GM11168 (cell line): ENCODE data around the gene PCDHGC5.

Source experiments
- in situ Hi-C: fragments of 300-500 bp; cut with MboI; formaldehyde crosslinking; loops from one replicate; pipeline ENCODE4 v1.12.0; 2022; ENCODE audit warnings: low sequenced_read_pairs; ENCODE audit not compliant: unreplicated experiment

PCDHGC5 gene

DNA sequence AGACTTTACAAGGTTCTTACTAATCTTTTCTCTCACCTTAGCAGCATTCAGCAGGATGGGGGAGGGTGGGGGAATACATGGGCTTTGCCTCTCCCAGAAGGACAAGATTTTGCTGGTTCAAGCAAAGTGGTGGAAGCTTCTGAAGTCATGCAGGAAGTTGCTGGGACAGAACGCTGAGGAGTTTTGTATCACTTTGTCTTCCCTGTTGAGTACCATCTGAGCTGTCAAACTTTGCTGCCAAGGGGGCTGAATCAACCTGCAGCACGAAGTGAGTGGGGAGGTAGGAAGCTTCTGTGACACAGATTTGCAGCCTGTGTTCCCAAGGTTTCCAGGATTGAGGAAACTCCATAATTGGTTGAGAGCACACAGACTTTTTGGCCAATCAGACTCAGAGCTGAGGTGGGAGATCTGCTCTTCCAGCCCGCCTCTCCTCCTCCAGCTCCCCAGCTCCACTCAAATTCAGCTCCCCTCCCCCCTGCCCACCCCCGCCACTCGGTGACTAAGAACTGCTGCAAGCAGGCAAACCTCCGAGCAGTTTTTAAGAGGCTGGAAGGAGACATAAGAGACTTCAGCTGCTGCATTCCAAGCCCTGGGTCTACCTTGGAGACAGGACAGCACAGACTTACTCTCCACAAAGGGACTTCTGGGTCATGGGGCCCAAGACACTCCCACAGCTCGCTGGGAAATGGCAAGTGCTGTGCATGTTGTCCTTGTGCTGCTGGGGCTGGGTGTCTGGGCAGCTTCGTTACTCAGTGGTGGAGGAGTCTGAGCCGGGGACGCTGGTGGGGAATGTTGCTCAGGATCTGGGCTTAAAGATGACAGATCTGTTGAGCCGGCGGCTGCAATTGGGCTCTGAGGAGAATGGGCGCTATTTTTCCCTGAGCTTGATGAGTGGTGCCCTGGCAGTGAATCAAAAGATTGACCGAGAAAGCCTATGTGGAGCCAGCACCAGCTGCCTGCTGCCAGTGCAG, at the start of gene PCDHGC5:
PCDHGC5 (plus strand) TSS at position 491 of the 971 bp plus-strand sequence; CDS start at position 651, 160 bp downstream.
- in situ Hi-C loops: no loop called here

DNA sequence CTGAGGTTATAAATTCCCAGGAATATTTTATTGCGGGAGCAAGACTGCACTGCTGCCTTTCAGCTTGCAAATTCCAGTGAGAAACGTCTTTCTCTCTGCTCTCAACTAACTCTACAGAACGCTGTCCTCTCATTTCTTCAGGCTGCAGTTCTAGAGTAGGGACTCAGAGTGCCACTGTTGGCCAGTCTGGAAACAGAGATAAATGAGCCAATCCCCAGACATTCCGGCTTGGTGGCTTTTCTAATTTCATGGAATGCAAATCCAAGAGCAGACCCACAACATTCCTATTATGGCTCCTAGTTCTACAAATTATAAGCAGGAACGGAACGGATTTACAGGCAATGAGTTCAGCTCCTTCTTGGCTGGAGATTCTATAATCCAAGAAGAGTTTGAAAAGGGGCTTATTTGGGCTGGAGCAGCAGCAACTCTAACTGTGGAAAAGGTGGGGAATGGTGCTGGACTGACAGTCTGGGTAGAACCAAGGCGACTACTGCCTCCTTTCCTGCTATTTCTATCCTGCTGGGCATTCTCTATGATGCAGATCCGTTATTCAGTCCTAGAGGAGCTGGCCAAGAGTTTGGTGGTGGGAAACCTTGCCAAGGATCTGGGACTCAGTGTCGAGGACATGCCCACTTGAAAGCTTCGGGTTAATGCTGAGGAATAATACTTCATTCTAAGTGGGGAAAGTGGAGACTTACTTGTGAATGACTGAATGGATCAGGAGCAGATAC, 49.3 kb upstream of the PCDHGC5 start:
- in situ Hi-C loops: no loop called here

DNA sequence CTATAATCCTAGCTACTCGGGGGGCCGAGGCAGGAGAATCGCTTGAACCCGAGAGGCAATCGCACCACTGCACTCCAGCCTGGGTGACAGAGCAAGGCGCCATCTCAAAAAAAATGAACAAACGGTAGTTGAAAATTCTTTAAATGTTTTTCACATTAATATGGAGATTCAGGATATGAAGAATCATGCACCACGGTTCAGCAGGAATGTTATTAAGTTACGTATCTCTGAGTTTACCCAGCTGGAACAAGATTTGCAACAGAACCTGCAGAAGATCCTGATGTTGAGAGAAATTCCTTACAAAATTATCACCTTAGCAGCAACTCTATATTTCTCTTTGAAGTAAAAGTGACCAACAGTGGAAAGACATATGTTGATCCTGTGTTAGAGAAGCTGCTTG, 48.5 kb upstream of the PCDHGC5 start:
- in situ Hi-C loops: no loop called here

DNA sequence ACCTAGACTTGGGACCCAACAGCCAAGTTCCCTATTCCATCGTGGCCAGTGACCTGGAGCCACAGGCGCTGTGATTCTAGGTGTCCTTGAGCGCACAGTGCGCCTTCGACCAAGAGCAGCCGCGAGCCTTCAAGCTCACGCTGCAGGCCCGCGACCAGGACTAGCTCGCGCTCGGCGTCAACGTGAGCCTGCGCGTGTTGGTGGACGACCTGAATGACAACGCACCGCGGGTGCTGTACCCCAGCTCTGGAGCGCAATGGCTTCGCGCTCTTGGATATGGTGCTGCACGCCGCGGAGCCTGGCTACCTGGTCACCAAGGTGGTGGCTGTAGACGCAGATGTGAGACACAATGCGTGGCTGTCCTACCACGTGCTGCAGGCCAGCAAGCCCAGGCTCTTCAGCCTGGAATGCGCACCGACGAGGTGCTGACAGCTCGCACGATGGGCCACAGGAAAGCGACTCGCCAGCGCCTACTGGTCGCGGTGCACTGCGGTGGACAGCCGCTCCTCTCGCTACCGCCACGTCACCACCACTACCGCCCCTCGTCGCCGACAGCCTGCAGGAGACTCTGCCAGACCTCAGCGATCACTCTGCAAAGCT, 47.2 kb upstream of the PCDHGC5 start:
- in situ Hi-C loops: no loop called here

DNA sequence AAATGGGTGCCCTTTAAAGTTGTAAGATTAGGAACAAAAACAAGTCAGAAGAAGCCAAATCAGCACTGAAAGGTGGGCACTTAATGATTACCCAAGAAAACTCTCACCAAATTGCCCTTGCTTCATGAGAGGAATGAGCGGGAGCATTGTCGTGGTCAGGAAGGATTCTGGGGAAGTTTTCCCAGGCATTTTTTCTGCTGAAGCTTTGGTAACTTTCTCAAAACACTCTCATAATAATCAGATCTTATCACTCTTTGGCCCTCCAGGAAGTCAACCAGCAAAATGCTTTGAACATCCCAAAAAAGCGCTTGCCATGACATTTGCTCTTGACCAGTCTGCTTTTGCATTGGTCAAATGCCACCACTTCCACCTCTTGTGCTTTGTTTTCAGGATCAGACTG, 23.5 kb upstream of the PCDHGC5 start:
- in situ Hi-C loops: no loop called here

DNA sequence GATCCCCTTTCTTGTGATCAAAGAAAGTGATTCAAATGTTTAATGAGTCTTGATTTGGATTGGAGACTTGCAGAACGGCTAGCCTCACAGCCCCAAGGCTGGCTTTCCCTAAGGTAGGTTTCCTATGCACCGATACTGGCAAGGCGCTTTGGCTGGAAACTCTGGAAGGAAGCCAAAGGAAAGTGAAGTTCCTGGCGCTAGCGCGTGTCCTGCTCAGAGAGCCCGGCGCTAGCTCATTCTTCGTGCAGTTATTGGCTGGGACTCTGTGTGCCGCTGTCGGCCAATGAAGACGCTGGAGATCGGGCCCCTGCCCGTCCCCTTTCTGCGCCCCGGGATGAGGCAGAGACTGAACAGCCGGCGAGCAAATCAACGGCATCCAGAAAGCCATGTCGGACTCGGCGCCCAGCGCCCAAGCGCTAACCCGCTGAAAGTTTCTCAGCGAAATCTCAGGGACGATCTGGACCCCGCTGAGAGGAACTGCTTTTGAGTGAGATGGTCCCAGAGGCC, 13.2 kb upstream of the PCDHGC5 start, which contains the start of gene PCDHGC3:
PCDHGC3 (plus strand) TSS at position 342 of the 507 bp plus-strand sequence; CDS start at position 493, 151 bp downstream.
- in situ Hi-C loops: no loop called here

DNA sequence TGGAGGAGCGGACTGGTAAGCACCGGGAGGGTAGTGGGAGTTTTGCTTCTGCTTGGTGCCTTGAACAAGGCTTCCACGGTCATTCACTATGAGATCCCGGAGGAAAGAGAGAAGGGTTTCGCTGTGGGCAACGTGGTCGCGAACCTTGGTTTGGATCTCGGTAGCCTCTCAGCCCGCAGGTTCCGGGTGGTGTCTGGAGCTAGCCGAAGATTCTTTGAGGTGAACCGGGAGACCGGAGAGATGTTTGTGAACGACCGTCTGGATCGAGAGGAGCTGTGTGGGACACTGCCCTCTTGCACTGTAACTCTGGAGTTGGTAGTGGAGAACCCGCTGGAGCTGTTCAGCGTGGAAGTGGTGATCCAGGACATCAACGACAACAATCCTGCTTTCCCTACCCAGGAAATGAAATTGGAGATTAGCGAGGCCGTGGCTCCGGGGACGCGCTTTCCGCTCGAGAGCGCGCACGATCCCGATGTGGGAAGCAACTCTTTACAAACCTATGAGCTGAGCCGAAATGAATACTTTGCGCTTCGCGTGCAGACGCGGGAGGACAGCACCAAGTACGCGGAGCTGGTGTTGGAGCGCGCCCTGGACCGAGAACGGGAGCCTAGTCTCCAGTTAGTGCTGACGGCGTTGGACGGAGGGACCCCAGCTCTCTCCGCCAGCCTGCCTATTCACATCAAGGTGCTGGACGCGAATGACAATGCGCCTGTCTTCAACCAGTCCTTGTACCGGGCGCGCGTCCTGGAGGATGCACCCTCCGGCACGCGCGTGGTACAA, 12.6 kb upstream of the PCDHGC5 start:
- in situ Hi-C loops: no loop called here

DNA sequence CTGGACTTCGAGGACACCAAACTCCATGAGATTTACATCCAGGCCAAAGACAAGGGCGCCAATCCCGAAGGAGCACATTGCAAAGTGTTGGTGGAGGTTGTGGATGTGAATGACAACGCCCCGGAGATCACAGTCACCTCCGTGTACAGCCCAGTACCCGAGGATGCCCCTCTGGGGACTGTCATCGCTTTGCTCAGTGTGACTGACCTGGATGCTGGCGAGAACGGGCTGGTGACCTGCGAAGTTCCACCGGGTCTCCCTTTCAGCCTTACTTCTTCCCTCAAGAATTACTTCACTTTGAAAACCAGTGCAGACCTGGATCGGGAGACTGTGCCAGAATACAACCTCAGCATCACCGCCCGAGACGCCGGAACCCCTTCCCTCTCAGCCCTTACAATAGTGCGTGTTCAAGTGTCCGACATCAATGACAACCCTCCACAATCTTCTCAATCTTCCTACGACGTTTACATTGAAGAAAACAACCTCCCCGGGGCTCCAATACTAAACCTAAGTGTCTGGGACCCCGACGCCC, 11.8 kb upstream of the PCDHGC5 start:
- in situ Hi-C loops: no loop called here

DNA sequence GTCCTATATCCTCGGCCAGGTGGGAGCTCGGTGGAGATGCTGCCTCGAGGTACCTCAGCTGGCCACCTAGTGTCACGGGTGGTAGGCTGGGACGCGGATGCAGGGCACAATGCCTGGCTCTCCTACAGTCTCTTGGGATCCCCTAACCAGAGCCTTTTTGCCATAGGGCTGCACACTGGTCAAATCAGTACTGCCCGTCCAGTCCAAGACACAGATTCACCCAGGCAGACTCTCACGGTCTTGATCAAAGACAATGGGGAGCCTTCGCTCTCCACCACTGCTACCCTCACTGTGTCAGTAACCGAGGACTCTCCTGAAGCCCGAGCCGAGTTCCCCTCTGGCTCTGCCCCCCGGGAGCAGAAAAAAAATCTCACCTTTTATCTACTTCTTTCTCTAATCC, 11.1 kb upstream of the PCDHGC5 start:
- in situ Hi-C loops: no loop called here

DNA sequence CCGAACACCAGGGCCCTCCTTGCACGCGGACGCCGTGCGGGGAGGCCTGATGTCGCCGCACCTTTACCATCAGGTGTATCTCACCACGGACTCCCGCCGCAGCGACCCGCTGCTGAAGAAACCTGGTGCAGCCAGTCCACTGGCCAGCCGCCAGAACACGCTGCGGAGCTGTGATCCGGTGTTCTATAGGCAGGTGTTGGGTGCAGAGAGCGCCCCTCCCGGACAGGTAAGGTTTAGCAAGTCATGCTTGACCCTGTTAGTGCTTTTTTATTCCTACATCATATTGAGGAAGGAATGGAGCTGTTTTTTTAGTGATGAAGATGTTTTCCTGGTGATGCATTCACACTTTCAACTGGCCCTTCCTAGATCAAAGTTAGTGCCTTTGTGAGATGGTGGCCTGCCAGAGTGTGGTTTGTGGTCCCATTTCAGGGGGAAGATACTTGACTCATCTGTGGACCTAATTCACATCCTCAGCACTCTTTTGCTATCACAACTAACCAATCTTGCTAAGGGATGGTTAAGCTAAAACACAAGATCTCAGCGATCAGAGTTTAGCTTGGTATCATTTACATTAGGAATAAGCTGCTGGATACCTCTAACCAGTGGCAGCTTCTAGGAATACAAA, 10.4 kb upstream of the PCDHGC5 start:
- in situ Hi-C loops: no loop called here

DNA sequence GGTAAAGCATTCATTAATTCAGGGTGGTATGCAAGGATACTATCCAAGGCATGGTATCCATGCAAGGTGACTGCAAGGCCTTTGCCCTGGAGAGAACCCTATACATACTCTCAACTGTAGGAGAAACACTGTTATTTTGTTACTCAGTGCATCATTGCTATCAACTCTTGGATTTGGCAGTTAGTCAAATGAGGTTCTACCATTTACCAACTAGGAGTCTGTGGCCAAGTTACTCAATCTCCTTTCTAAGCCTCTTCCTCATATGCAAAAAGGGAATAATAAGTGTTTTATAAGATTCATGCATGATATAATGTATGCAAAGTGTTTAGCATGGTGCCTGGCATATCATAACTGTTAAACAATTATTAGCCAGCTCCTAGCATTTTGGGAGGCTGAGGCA, 9.1 kb upstream of the PCDHGC5 start:
- in situ Hi-C loops: no loop called here

DNA sequence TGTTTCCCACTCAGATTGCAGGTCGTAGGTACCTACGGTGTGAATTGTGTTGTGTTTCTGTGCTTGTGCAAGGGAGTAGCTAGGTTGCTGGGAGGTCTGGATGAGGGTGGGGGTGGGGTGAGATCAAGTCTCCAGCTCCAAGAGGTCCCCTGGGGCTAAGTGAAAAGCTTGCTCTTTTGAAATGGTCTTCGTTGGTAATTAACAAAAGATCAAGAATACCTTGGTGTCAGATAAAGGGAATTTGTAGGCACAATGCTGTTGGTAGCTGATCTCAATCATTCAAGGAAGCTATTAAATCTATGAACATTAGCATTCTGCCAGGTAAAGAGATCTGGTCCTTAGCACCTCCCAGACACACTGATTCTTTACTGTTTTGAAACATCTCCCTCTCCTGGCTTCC, 5.0 kb upstream of the PCDHGC5 start:
- in situ Hi-C loops: no loop called here

DNA sequence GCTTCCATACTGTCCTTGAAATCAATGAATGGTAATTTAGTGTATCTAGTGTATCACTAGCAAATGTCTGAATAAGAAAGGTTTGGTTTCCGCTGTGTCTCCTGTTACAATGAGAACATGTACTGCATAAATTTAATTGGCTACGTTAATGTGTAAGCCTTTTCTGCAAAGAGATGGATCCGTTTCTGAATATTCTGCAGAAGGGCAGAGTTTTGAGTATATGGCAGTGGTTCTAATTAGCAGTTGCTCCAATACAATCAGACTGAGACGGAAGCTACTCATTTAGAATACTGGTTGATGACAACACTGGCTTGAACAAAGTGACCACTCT, 4.6 kb upstream of the PCDHGC5 start:
- in situ Hi-C loops: no loop called here

DNA sequence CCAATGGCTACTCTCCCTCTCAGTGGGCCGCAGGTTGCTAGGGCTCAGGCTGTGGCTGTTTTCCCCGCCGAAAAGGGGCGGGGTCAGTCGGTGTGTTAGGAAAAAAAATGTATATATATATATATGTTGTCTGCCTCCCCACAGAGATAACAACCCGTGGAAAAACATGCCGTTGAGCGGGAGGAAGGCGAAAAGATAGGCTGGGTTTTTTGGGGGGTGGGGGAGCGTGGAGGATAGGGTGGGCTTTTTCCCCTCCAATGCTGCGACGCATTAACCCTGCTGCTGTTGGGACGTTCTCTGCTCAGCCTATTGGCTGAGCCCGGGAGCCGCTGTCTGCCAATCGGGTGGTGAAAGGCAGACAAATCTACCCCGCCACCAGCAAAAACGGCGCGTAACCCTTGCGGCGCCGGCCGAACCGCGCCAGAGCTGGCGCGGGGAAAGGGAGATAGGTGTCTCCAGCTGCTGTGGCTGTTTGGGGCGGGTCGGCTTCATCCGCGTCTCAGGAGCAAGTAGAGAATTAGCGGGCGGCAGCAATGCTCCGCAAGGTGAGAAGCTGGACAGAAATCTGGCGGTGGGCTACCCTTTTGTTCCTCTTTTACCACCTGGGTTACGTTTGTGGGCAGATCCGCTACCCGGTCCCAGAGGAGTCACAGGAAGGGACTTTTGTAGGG, 4.1 kb upstream of the PCDHGC5 start, which contains the start of gene PCDHGC4:
PCDHGC4 (plus strand) TSS at position 390 of the 671 bp plus-strand sequence; CDS start at position 534, 144 bp downstream.
- in situ Hi-C loops: no loop called here

DNA sequence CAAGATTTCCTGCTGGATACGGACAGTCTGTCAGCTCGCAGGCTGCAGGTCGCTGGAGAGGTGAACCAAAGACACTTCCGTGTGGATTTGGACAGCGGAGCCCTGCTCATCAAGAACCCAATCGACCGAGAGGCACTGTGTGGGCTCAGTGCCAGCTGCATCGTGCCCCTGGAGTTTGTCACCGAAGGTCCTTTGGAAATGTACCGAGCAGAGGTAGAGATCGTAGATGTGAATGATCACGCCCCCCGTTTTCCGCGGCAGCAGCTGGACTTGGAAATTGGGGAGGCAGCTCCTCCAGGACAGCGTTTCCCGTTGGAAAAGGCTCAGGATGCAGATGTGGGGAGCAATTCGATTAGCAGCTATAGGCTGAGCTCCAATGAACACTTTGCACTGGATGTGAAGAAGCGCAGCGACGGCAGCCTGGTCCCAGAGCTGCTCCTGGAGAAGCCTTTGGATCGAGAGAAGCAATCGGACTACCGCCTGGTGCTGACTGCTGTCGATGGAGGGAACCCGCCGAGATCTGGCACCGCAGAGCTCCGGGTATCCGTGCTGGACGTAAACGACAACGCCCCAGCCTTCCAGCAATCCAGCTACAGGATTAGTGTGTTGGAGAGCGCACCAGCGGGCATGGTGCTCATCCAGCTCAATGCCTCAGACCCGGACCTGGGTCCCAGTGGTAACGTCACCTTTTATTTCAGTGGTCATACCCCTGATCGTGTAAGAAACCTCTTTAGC, 3.4 kb upstream of the PCDHGC5 start:
- in situ Hi-C loops: no loop called here

DNA sequence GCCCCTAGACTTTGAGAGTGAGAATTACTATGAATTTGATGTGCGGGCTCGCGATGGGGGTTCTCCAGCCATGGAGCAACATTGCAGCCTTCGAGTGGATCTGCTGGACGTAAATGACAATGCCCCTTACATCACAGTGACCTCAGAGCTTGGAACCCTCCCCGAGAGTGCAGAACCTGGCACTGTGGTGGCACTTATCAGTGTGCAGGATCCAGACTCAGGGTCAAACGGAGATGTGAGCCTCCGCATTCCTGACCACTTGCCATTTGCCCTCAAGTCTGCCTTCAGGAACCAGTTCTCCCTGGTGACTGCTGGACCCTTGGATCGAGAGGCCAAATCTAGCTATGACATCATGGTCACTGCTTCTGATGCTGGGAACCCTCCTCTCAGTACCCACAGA, 2.8 kb upstream of the PCDHGC5 start:
- in situ Hi-C loops: no loop called here

DNA sequence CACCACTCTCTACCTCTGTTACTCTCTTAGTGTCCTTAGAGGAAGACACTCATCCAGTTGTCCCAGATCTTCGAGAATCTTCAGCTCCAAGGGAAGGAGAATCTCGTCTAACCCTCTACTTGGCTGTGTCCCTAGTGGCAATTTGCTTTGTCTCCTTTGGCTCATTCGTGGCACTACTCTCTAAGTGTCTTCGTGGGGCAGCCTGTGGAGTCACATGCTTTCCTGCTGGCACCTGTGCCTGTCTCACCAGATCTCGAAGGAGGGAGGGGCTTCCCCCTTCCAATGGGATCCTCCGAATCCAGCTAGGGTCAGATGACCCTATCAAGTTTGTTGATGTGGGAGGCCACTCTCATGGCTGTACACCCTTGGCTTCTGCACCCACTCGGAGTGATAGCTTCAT, 1.8 kb upstream of the PCDHGC5 start:
- in situ Hi-C loops: no loop called here

DNA sequence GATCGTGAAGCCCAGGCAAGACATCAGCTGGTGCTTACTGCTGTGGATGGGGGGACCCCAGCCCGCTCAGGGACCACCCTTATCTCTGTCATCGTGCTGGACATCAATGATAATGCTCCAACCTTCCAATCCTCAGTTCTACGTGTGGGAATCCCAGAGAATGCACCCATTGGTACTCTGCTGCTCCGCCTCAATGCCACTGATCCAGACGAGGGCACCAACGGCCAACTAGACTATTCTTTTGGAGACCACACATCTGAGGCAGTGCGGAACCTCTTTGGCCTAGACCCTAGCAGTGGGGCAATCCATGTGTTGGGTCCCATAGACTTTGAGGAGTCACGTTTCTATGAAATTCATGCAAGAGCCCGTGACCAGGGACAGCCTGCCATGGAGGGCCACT, 960 bp downstream of the PCDHGC5 start:
- in situ Hi-C loops: no loop called here
